Uterus (tissue), 2 donors: ENCODE results near the gene PRRT1.

Experiments used
- CTCF ChIP-seq, 4 experiments: fragments of 200-600 bp in 2 of 4; fragments of 450-650 bp in 2 of 4; sonication (generic) in 2 of 4; IDR thresholded peaks; one replicate each; pipeline ENCODE4 v1.5.1; 2016 to 2019; ENCODE audit warnings: antibody characterized with exemption in 4 of 4, mild to moderate bottlenecking in 2 of 4, moderate library complexity in 1 of 4
- POLR2A ChIP-seq, 2 donors: fragments of 450-650 bp; IDR thresholded peaks; one replicate each; pipeline ENCODE4 v1.6.1; 2016; ENCODE audit warnings: antibody characterized with exemption in 2 of 2, mild to moderate bottlenecking in 1 of 2, moderate library complexity in 1 of 2

DNA sequence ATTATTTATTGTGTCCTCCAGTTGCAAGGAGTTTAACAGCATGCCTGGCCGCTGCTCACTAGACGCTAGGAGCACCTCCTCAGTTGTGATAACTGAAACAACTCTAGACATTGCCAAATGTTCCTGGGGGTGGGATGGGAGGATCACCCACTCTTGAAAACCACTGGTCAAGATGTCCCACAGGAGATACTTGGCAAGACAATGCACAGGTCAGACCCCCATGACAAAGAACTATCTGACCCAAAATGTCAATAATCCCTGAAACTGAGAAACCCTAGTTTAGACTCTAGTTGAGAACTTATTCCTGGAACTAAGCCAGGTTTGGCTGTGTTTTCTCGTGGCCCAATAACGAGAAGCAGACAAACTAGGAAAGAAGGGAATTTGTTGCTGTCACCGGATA, 12.1 kb downstream of the PRRT1 start:
- TF ChIP-seq CTCF (IDR thresholded peaks at IDR 0.05), result no peak
- no peak for TF ChIP-seq POLR2A (IDR thresholded peaks at IDR 0.05)
